ENCODE results near the gene TMPRSS4. TPM values are rescaled to one million over a fixed set of nuclear protein-coding genes. Genes with fewer than 3 reads are reported as not detected.

The TMPRSS4 gene
- total and polyA plus RNA-seq, 2 of the 4 experiments (the other 2 are of a cell fraction), result not detected

DNA sequence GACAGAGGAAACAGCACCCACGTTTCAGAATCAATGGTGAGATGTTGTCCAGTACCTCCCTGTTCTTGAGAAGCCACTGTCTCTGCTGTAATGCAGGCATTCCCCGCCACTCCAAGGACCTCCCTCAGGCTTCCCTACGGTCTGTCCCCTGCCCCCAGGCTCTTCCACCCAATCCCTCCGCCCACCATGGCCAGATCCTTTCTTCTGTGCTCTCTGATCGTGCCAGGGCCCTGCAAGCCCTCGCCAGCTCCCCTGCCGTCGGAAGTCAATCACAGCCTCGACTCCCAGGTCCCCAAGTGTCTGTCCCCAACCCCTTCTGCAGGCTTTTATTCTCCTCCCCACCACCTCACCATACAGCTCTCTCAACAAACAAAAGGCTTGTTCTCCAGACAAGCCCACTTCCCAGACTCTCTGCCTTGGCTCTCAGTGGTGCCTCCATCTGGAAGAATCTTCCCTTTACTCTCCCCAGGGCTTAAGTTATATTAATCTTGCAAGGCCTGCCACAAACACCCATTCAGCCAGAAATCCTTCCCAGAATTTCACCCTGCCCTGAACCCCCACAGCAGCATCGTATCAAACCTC, 62.1 kb downstream of the TMPRSS4 start:
- no peak overlapping the region for H3K18ac ChIP-seq (ENCODE audit: low read depth, low read length)
- H3K9me1 ChIP-seq (ENCODE audit: insufficient read depth, low read length), result no peaks in the 10 kb centered on the region
- no peak overlapping the region for H3K4me3 ChIP-seq (ENCODE audit: insufficient read depth, low read depth, low read length)
- H4K20me1 ChIP-seq (ENCODE audit: insufficient read depth, low read length), result no peaks in the 10 kb centered on the region
- WGBS, 2 experiments (ENCODE audit: extremely low coverage in 2 of 2, insufficient read length in 1 of 2), result 58% methylated on average over 5 of the region's 10 CpGs; no CpG with 5 or more reads in 1 of the 2 experiments
- dilution Hi-C loops (cut with HindIII; ENCODE audit: low sequenced_read_pairs, unreplicated experiment), result no loop called here
- H2AK9ac ChIP-seq (replicated peaks; ENCODE audit: low read depth, low read length, poor library complexity), result no peak overlapping the region
- no peak overlapping the region for H2AK5ac ChIP-seq (ENCODE audit: low read depth, low read length)
- H2BK15ac ChIP-seq (ENCODE audit: low read depth, low read length), result no peak overlapping the region
- H3K4ac ChIP-seq (ENCODE audit: low read depth, low read length), result no peak overlapping the region
- DNase-seq (no peak), ATAC-seq (ENCODE audit: low read depth) (no peak)
- POLR2A ChIA-PET (ENCODE audit: unreplicated experiment), result no interaction called here
- no peak overlapping the region for H2BK5ac ChIP-seq (ENCODE audit: low read depth, low read length, poor library complexity, severe bottlenecking)
- H3K23ac ChIP-seq (ENCODE audit: low read depth, low read length), result no peak overlapping the region
- no peak overlapping the region for H3K56ac ChIP-seq (ENCODE audit: extremely low read depth, insufficient read depth, low read length)
- H3K9me3 ChIP-seq (ENCODE audit: control insufficient read depth, insufficient read depth, low read length), result no peaks in the 10 kb centered on the region
- intact Hi-C loops (cut with micrococcal nuclease), result no loop called here
- no peaks in the 10 kb centered on the region for H3K4me1 ChIP-seq (ENCODE audit: control insufficient read depth, insufficient read depth, low read length)
- BruUV-seq (replicated peaks), result no TSS peak
- H3K14ac ChIP-seq (replicated peaks; ENCODE audit: low read depth, low read length), result no peak overlapping the region
- no peak overlapping the region for H3K4me2 ChIP-seq (ENCODE audit: low read depth, low read length)
- no peak overlapping the region for H2BK20ac ChIP-seq (ENCODE audit: low read depth, low read length)
- CTCF ChIA-PET, result interaction anchor here (0.6 to 1.0 kb wide), 2 partner anchors 33 to 222 kb away, joined by 3 read pairs; no protein-coding TSS in a partner anchor
- H3K9ac ChIP-seq (ENCODE audit: low read depth, low read length), result no peak overlapping the region
- in situ Hi-C loops (cut with MboI; ENCODE audit: low sequenced_read_pairs), result no loop called here
- no peaks in the 10 kb centered on the region for H3K36me3 ChIP-seq (ENCODE audit: control insufficient read depth, insufficient read depth, low read length)
- no peak overlapping the region for H4K8ac ChIP-seq (ENCODE audit: low read depth in 2 of 2, low read length in 2 of 2)
- no peak overlapping the region for H4K91ac ChIP-seq (ENCODE audit: insufficient read depth, low read depth, low read length)
- no peak for TF ChIP-seq FOS (IDR thresholded peaks at IDR 0.05; ENCODE audit: low read depth, low read length)
- TF ChIP-seq POLR2A (IDR thresholded peaks at IDR 0.05; ENCODE audit: low read depth, low read length), result no peak
- TF ChIP-seq, protein P1, sequence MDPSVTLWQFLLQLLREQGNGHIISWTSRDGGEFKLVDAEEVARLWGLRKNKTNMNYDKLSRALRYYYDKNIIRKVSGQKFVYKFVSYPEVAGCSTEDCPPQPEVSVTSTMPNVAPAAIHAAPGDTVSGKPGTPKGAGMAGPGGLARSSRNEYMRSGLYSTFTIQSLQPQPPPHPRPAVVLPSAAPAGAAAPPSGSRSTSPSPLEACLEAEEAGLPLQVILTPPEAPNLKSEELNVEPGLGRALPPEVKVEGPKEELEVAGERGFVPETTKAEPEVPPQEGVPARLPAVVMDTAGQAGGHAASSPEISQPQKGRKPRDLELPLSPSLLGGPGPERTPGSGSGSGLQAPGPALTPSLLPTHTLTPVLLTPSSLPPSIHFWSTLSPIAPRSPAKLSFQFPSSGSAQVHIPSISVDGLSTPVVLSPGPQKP (IDR thresholded peaks at IDR 0.05; ENCODE audit: borderline replicate concordance, low read depth, low read length), result no peak
- no peak for TF ChIP-seq BHLHE40 (IDR thresholded peaks at IDR 0.05; ENCODE audit: low read depth, low read length)
- no peak for TF ChIP-seq SMC3 (IDR thresholded peaks at IDR 0.05; ENCODE audit: low read depth, low read length)
- TF ChIP-seq MAZ (IDR thresholded peaks at IDR 0.05; ENCODE audit: borderline replicate concordance, low read depth, low read length), result no peak
- H3K79me1 ChIP-seq (ENCODE audit: low read depth in 1 of 2, low read length in 2 of 2), result no peaks in the 10 kb centered on the region
- no peak overlapping the region for H2AFZ ChIP-seq (replicated peaks; ENCODE audit: low read length, poor library complexity)
- H3K27ac ChIP-seq (ENCODE audit: insufficient read depth, low read length), result no peak overlapping the region
- H3K27me3 ChIP-seq (ENCODE audit: control insufficient read depth, insufficient read depth, low read length), result peaks cover 13% of the 10 kb centered on the region
- no peak overlapping the region for H4K5ac ChIP-seq (ENCODE audit: low read depth, low read length)
- H2BK120ac ChIP-seq (ENCODE audit: low read depth, low read length), result no peak overlapping the region

Measured in IMR-90 (cell line).